PC-3 (cell line): ENCODE measurements around the gene EHBP1. TPM values are rescaled to one million over a fixed set of nuclear protein-coding genes. Genes with fewer than 3 reads are reported as not detected.
"Not testable (repeated sequence)": the region's sequence is repeated elsewhere in the genome, so short reads cannot be mapped to it uniquely, and the experiment has no call there.

Source experiments
- ATAC-seq: fragments of 200-7000 bp; cut with Tn5 transposase; 2 replicates; pipeline ENCODE4 v1.9.1; 2020; ENCODE audit warnings: mild to moderate bottlenecking, moderate library complexity
- BruUV-seq: library from RNA; stranded (reverse); fragments of 400-500 nt; replicated peaks from 2 replicates; lab custom pipeline; 2021; lab: Mats Ljungman, UMichigan
- CTCF ChIA-PET: fragments of 300-600 bp; sonication (Branson Sonifier 250); formaldehyde crosslinking; loops from one replicate; lab custom pipeline; 2022; ENCODE audit warnings: antibody characterized with exemption; lab: Charles Lee
- POLR2A ChIA-PET: fragments of 300-600 bp; sonication (Branson Sonifier 250); formaldehyde crosslinking; loops from one replicate; lab custom pipeline; 2022; ENCODE audit warnings: antibody characterized with exemption; ENCODE audit not compliant: unreplicated experiment; lab: Charles Lee
- DNase-seq: peaks from one replicate; pipeline ENCODE4 v3.0.0-alpha.2; 2015
- H2AFZ ChIP-seq: fragments of 300-600 bp; sonication (generic); 2 replicates; pipeline ENCODE4 v1.6.0; 2016; ENCODE audit warnings: antibody characterized with exemption, low read length
- H3F3A ChIP-seq: fragments of 300-600 bp; sonication (generic); one replicate; pipeline ENCODE4 v1.6.0; 2017; ENCODE audit warnings: antibody characterized with exemption, low read length, control low read depth, mild to moderate bottlenecking; ENCODE audit not compliant: unreplicated experiment
- H3K27ac ChIP-seq: fragments of 300-600 bp; sonication (generic); 2 replicates; pipeline ENCODE4 v1.5.1; 2016; ENCODE audit warnings: mild to moderate bottlenecking, low read length
- H3K27me3 ChIP-seq: fragments of 300-600 bp; sonication (generic); 2 replicates; pipeline ENCODE4 v1.6.1; 2016; ENCODE audit warnings: low read length, mixed read lengths
- H3K36me3 ChIP-seq: fragments of 300-600 bp; sonication (generic); 2 replicates; pipeline ENCODE4 v1.6.1; 2016; ENCODE audit warnings: low read depth, mixed run types, low read length, mixed read lengths
- H3K4me1 ChIP-seq: fragments of 300-600 bp; sonication (generic); 2 replicates; pipeline ENCODE4 v1.5.1; 2016; ENCODE audit warnings: low read length; ENCODE audit not compliant: insufficient read depth
- H3K4me2 ChIP-seq: fragments of 300-600 bp; sonication (generic); 2 replicates; pipeline ENCODE4 v1.6.0; 2016; ENCODE audit warnings: low read length
- H3K4me3 ChIP-seq: fragments of 300-600 bp; sonication (generic); 2 replicates; pipeline ENCODE4 v1.5.1; 2016; ENCODE audit warnings: mild to moderate bottlenecking, low read length, mixed read lengths
- H3K79me2 ChIP-seq: fragments of 300-600 bp; sonication (generic); 2 replicates; pipeline ENCODE4 v1.6.1; 2017; ENCODE audit warnings: low read length, mixed read lengths
- H3K9ac ChIP-seq: fragments of 300-600 bp; sonication (generic); 2 replicates; pipeline ENCODE4 v1.6.0; 2016; ENCODE audit warnings: mild to moderate bottlenecking, low read length
- H3K9me2 ChIP-seq: fragments of 300-600 bp; sonication (generic); replicated peaks from 2 replicates; pipeline ENCODE4 v1.6.1; 2016; ENCODE audit warnings: mixed run types, low read length, mixed read lengths
- H3K9me3 ChIP-seq: fragments of 300-600 bp; sonication (generic); 2 replicates; pipeline ENCODE4 v1.6.1; 2016; ENCODE audit warnings: low read length, mixed read lengths
- H4K20me1 ChIP-seq: fragments of 300-600 bp; sonication (generic); 2 replicates; pipeline ENCODE4 v1.6.1; 2016; ENCODE audit warnings: low read length, mixed read lengths
- CTCF ChIP-seq: fragments of 300-600 bp; sonication (generic); conservative IDR thresholded peaks from 2 replicates; pipeline ENCODE4 v1.5.1; 2017; ENCODE audit warnings: antibody characterized with exemption, low read depth, mild to moderate bottlenecking, low read length
- EZH2 ChIP-seq: fragments of 300-600 bp; sonication (generic); IDR thresholded peaks from one replicate; pipeline ENCODE4 v1.6.1; 2017; ENCODE audit warnings: antibody characterized with exemption, mild to moderate bottlenecking, low read length; ENCODE audit not compliant: unreplicated experiment
- EZH2phosphoT487 ChIP-seq: fragments of 300-600 bp; sonication (generic); IDR thresholded peaks from 2 replicates; pipeline ENCODE4 v1.6.1; 2018; ENCODE audit warnings: mild to moderate bottlenecking, antibody characterized with exemption, low read length, borderline replicate concordance
- intact Hi-C: fragments of 100-400 bp; cut with micrococcal nuclease; formaldehyde crosslinking; loops from 2 replicates; pipeline ENCODE4 v1.9.0; 2023
- total RNA-seq: library from RNA; depleted of rRNA; stranded (reverse); fragments of >200 nt; gene quantifications from 2 replicates; pipeline ENCODE4 v1.2.3, GENCODE V29; 2014

The EHBP1 gene
- total RNA-seq, 1 experiment from 2014 or later: 25.7 TPM

- H3K4me3 ChIP-seq: no peak overlapping the region
- TF ChIP-seq CTCF: no peak
- no peak for TF ChIP-seq EZH2phosphoT487
- TF ChIP-seq EZH2: no peak
- peaks cover 91% of the 10 kb centered on the region for H3K79me2 ChIP-seq
- H2AFZ ChIP-seq: no peak overlapping the region
- H3K36me3 ChIP-seq: peaks cover 42% of the 10 kb centered on the region
- peaks cover 29% of the 10 kb centered on the region for H3K4me1 ChIP-seq
- H3K9me2 ChIP-seq: no peaks in the 10 kb centered on the region
- no peaks in the 10 kb centered on the region for H3K9me3 ChIP-seq
- no TSS peak for BruUV-seq
- H3K9ac ChIP-seq: no peak overlapping the region
- no peak overlapping the region for H3K27ac ChIP-seq
- no peak for ATAC-seq
- intact Hi-C loops: no loop called here
- H4K20me1 ChIP-seq: no peaks in the 10 kb centered on the region
- no peaks in the 10 kb centered on the region for H3F3A ChIP-seq
- H3K27me3 ChIP-seq: no peaks in the 10 kb centered on the region
- DNase-seq: no peak
- H3K4me2 ChIP-seq: no peak overlapping the region
- ChIA-PET CTCF (no interaction called here), POLR2A (no interaction called here)
These were observed 6.5 kb downstream of the EHBP1 start for GRCh38 chr2:62711832-62712494.

- H3K9me2 ChIP-seq, H3K4me2 ChIP-seq, H3K9me3 ChIP-seq, DNase-seq, H2AFZ ChIP-seq, H3K27me3 ChIP-seq, H3F3A ChIP-seq, CTCF ChIA-PET, BruUV-seq, H3K4me3 ChIP-seq, H3K27ac ChIP-seq, ATAC-seq, POLR2A ChIA-PET, H3K9ac ChIP-seq, H4K20me1 ChIP-seq, intact Hi-C loops: not testable (repeated sequence)
- Histone ChIP-seq H3K79me2 (peaks cover 89% of the 10 kb centered on the region), H3K4me1 (peaks cover 16% of the 10 kb centered on the region), H3K36me3 (peaks cover 44% of the 10 kb centered on the region)
These were observed 7.7 kb downstream of the EHBP1 start for GRCh38 chr2:62713196-62713595.

- H4K20me1 ChIP-seq: no peaks in the 10 kb centered on the region
- H2AFZ ChIP-seq: no peak overlapping the region
- no peak overlapping the region for H3K4me3 ChIP-seq
- DNase-seq (peak; percentile 7), ATAC-seq (no peak)
- no peaks in the 10 kb centered on the region for H3F3A ChIP-seq
- no peaks in the 10 kb centered on the region for H3K27me3 ChIP-seq
- no peak overlapping the region for H3K9ac ChIP-seq
- no peaks in the 10 kb centered on the region for H3K9me2 ChIP-seq
- H3K9me3 ChIP-seq: no peaks in the 10 kb centered on the region
- peaks cover 37% of the 10 kb centered on the region for H3K36me3 ChIP-seq
- peaks cover 89% of the 10 kb centered on the region for H3K79me2 ChIP-seq
- peaks cover 10% of the 10 kb centered on the region; the same call in 1 of the 2 replicates for H3K4me1 ChIP-seq
- ChIA-PET CTCF (no interaction called here), POLR2A (no interaction called here)
- BruUV-seq: no TSS peak
- intact Hi-C loops: no loop called here
- H3K27ac ChIP-seq: no peak overlapping the region
- TF ChIP-seq EZH2 (no peak), CTCF (no peak), EZH2phosphoT487 (no peak)
- H3K4me2 ChIP-seq: no peak overlapping the region
These were observed 8.3 kb downstream of the EHBP1 start for GRCh38 chr2:62713837-62714236.
